HG03025 (cell line): ENCODE data around the gene FBXL22.

Source experiments
- ATAC-seq: cut with Tn5 transposase; IDR thresholded peaks from one replicate; pipeline ENCODE4 v1.9.1; 2021; ENCODE audit warnings: mild to moderate bottlenecking, moderate library complexity; ENCODE audit not compliant: unreplicated experiment, low FRiP score

Gene FBXL22

GRCh38 chr15:63593705-63594671 is 3.2 kb upstream of the FBXL22 start:
- no peak for ATAC-seq

GRCh38 chr15:63595065-63595464 is 2.1 kb upstream of the FBXL22 start:
- no peak for ATAC-seq

GRCh38 chr15:63595688-63596087 is 1.5 kb upstream of the FBXL22 start:
- ATAC-seq, result no peak

DNA sequence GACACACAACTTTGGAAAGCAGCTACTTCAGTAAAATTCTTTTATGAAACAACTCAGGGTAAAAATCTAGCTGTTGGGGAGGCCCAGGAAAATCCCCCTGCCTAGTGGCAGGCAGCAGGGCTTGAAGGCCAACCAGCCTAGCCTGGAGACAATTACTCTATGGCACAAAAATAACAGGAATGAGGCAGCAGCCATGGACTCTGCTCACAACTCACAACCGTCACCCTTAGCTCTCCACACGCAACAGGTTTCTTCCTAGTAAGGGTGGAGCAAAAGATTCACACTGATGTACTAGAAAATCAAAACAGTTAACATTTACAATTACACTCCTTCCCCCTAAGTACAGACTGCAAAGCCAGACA is 530 bp upstream of the FBXL22 start:
- ATAC-seq, result no peak

DNA sequence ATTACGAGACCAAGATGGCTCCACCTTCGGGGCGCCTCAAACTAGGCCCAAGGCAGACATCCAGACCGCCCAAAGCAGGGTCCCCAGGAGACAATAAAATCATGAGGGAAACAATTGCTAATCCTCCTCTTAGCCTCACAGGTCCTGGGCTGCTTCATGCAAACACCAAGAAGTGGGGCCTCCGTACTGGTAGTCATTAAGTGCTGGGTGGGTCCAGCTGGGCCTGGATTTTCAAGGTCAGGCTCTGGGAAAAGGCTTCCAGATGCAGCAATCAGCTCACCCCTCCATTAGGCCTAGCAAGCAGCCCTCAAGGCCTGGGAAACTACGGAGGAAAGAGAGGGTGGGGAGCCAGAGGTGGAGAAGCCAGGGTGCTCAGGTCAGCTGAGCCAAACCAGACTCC is 634 bp downstream of the FBXL22 start:
- ATAC-seq, result no peak

DNA sequence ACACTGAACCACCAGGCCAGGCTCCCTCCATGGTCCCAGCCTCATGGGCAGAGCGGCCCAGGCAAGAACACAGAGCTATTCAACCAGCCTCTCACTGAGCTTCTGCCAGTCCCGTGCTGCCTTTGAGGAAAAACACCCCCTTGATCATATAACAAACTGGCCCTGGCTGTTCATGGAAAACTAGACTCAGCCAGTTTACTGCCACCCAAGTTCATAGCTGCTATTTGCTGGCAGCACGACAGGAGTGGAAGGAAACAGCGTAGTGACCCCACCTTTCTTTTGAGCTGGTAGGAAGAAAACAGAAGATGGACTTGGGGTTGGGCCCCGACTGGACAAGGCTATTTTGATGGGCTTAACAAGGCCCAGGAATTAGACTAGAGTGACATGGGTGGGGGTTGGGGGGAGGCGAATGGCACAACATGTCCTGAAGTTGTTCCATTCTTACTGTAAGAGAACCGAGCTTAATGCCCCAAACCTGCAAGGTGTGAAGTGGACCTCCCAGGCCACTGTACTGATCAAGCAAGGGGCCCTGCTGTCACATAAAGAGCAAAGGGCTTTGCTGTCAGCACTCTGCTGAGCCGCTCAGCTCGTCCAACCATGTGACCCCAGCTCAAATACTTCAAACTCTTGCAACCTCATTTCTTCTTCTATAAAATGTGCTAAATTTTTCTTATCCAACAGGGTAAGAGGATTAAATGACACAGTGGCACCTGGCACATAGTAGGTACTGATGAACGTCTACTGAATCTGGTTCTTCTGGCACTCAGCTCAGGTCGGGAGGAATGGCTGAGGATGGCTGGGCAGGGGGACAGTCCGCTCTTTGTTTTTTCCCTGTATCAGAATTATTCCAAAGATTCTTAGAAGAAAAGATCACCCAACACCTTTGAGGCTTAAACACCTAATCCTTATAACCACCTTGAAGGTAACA is 1.6 kb downstream of the FBXL22 start:
- ATAC-seq, result no peak

- no peak for ATAC-seq
These were observed 2.3 kb downstream of the FBXL22 start for GRCh38 chr15:63599401-63600000.

DNA sequence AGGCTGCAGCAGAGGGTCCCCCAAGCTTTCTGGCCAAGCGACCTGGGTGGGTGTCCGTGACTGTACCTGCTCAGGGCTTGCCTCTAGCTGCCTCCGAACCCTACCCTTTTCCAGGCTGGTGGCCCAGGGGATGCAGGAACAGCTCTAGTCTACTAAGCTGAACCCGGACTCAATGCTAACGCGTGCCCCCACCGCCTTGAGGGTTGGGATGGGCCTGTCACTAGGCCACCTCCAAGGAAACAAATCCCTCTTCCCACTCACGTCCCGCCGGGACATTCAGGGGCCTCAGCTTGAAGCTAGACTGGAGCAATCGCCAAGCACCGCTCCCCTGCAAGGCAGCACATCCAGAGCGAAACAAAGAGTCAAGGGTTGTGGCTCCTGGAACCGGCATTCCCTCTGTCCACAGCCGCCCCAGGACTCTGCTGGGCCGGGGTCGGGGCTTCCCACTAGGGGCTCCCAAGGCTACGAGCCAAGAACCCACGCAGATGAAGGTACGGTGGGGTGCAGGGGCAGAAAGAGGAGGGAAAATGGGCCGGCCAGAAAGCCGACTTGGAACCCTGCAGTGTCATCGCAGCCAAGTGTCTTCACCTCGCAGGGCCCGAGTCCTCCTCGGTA is 2.9 kb downstream of the FBXL22 start:
- ATAC-seq, result peak; percentile 10

GRCh38 chr15:63600616-63601025 is 3.4 kb downstream of the FBXL22 start:
- ATAC-seq, result peak; percentile 65

DNA sequence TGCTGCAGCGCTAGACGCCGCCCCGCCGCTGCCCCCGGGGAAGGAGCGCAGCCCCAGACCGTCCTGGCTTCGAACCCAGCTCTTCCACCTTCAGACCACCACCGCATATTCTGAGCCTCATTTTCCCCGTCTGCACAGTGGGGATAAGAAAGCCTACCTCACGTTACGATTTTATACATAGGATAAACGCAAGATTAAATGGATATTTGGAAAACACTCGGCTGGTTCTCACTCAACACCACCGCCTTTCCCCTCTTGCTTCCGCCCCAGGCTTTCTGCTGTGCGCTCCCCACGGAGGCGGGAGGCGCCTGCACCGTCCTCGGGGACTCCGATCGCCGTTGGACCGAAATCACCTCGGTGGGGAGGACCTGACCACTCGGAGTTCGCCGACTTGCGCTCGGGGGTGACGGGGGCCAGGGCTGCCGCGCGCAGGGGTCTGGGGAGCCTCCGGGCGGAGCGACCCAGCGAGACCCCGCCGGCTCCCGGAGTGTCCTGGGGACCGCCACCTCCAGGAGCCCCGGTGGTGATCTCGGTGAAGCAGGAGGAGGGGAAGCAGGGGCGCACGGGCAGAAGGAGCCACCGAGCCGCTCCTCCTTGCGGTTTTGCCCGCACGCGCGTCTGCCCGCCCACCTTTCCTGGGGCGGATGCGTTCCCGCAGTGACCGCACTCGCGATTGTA is 4.0 kb downstream of the FBXL22 start:
- peak; percentile 20 for ATAC-seq

DNA sequence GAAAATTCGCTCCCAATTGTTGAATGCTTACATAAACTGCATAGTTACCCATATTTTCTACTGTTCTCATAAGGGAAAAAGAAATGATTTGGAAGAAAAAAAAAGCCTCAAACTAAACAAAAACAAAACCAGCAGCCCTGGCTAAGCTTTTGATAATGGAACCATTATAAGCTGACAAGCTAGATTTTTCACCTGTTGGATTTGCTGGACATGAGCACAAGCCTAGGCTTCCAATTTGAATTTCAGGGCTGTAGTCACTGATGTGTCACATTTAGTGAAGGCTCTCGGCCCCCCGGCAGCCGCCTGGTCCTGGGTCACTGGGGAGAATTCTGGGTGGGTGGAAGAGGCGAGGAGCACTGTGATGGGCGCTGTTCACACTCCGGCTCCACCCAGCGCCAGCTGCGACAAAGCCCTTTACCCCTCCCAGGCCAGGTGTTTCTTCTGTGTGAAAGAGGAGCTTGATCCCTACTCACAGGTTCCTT is 4.6 kb downstream of the FBXL22 start:
- no peak for ATAC-seq

- ATAC-seq, result no peak
These were observed 5.4 kb downstream of the FBXL22 start for GRCh38 chr15:63602595-63602994.

DNA sequence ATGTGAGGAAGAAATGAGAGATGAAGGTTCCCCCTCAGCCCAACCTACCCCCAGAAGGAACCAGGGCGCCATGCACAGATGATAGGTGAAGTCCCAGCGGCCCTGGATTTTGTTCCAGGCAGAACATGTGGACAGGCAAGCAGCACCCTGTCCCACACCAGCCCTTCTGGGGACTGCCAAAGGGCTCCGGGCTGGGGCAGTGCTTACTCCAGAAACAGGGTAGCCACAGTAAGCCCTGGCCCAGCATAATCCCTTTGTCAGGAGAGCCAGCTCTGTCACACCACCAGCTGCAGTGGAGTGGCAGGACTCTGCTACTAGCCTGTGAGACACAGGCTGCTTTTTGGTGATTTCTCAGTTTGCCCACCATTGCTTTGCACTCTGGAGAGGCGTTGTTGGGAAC is 6.3 kb downstream of the FBXL22 start:
- no peak for ATAC-seq

GRCh38 chr15:63604281-63604680 is 7.1 kb downstream of the FBXL22 start:
- no peak for ATAC-seq

DNA sequence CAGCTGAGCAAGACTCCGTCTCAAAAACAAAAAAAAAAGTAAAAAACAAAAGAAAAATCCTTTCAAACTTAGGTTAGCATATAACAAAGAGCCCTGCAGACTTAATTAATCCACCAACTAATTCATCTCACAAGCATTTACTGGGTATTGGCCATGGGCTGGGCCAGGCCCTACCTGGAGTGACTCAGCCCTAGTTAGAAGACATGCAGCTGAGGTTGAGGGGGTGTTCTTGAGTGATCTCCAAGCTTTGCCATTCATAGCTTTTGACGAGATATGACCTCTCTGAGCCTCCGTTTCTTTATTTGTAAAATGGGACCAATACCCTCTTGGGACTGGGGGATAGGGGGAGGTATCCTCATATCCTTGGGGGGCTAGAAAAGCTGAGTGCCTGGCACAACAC is 7.8 kb downstream of the FBXL22 start:
- ATAC-seq, result no peak

DNA sequence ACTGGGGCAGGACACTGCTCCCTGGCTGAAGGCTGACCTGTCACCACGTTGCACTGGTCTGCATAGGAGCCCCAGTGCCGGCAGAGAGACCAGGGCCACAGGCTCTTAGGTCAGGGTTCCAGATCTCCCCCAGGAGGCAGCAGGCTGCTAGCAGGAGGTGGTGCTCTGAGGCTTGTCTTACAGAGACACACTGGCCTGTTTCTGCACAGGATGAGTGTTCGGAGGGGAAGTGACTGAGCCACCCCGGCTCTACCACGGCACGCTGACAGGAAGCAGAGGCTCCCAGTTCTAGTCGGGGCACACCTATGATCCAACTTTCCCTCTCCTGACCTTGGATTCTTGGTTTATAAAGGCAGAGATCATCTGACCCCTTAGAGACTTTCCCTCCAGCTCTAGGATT is 8.6 kb downstream of the FBXL22 start:
- ATAC-seq, result no peak

- no peak for ATAC-seq
These were observed 9.1 kb downstream of the FBXL22 start for GRCh38 chr15:63606308-63606707.

DNA sequence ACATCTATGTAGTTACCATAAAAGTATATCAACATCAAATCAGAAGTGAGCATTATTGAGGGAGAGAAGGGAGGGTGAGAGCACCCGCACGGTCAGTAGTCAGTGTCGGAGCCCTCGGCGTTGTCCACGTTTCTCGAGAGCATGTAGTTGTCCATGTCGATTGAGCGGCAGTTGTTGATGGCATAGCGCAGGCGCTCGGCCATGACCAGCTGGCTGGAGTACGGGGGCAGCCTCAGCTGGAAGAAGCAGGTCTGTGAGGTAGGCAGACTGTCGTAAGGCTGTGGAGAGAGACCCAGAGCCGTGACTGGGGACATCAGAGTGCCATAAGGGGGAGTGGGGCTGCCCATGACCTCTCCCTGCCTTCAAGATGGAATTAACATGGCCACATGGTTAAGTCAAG is 11.8 kb downstream of the FBXL22 start:
- ATAC-seq, result no peak

DNA sequence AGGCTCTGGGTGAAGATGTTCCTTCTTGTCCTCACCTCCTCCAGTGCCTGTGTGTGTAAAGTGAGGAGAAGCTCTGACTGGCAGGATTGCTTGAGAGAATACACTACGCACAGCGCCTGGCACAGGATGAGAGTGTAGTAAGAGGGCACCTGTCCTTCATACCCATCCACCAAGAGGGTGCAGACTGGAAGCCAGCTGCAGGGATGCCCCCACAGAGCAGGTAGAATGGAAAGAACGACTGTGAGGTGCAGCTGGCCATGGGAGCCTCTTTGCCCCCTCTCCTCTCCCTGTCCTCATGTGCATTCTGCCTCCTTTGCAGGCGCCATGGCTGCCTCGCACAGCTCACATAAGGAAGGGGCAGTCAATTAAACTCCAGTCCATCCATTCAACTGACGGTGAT is 12.3 kb downstream of the FBXL22 start:
- ATAC-seq, result no peak
